NCI-H1417 treated with DMSO at 0.1 percent for 48 hours (cell line): ENCODE results near the gene OBP2B.
"Not testable (repeated sequence)": the region's sequence is repeated elsewhere in the genome, so short reads cannot be mapped to it uniquely, and the experiment has no call there.

Source experiments
- DNase-seq: peaks from one replicate; lab custom pipeline; 2025; lab: John Stamatoyannopoulos, UW

The OBP2B gene

DNA sequence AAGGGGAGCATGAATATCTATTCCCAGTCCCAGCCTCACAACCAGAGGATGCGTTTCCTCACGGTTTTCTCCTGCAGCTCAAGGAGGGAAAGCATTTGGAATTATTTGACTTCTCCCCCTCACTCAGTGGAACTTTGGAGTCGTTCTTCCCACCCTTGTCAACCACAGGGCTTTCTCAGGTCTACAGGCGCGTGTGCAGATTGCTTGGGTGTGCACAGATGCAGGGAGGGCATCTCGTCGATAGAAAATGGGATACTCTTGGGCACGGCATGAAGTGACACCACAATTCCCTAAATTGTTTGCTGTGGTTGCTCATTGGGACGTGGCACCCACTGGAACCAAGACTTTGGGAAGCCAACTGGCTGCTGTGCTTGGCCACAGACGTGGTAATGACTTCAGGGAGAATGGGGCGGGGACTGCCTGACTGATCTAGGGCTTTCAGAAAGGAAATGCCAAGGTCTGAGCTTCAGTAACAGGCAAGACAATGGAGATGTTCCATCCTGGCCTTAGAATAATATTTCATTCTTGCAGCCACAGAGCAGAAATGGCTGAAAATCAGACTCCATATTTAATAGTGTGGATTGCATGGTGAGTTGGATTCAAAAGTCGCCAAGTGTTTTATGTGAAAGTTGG is 12.2 kb upstream of the OBP2B start:
- no peak for DNase-seq

DNA sequence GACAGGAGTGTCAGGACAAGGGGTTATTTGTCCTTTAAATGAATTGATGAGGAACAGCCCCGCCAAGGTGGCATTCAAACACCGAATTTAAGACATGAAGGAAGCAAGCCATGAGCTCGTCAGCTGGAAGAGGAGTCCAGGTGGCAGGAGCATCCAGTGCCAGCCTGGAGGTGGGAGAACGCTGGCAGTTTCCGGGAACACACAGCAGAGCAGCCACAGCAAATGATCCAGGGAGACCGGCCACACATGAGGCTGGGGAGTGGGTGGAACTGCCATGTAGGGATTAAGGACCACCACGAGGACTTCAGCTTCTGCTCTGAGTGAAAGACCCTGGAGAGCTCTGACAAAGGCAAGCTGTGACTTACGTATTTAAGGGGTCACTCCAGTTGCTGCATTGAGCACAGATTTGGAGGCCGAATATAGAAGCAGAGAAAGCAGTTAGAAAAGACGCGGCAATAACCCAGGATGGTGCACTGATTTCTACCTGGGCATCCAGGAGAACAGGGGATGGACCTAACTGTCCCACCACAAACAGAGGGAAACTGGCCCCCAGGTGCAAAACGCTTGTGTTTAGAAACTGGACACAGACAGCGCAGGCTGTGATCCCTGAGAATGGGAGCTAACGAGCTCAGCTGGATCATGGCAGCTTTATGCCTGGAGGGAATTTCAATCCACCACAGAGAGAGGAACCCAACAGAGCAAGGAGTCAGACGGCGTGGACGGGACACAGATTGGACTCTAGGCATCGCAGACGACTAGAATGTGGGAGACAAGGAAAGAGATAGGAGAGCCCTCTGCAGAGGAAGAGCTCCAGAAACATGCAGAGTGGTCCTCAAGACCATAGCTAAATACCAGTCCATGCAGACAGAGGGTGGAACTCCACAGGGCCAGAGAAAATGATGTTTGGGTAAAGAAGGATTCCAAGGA is 9.3 kb upstream of the OBP2B start:
- DNase-seq, result not testable (repeated sequence)

DNA sequence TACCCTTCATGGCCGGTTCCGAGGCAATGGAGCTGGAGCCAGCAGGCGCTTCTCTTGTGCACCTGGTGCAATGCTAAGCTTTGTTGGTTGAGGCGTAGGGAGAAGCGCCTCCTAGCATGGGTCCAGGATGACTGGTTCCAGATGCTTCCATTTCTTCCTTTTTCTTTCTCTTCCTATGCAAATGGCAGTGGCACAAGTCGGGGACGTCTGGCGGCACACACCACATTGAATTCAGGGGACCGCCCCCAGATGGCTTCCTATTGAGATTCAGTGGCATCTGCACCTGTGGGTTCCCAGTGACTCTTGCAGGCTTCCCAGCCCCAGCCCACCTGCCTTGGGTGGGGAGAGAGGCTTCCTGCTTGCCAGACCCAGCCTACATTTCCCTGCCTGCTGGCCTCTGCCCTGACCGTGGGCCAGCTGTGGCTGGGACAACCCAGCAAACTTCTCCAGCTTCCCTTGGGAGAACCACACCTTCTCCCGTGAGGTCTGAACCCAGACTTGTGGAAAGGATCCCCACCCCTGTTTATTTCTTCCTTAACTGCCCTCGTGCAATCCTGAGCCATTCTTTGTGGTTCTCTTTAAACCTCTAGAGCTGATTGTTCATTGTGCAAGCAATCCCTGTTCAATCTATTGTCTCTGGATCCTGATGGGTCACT is 8.4 kb upstream of the OBP2B start:
- DNase-seq, result not testable (repeated sequence)

DNA sequence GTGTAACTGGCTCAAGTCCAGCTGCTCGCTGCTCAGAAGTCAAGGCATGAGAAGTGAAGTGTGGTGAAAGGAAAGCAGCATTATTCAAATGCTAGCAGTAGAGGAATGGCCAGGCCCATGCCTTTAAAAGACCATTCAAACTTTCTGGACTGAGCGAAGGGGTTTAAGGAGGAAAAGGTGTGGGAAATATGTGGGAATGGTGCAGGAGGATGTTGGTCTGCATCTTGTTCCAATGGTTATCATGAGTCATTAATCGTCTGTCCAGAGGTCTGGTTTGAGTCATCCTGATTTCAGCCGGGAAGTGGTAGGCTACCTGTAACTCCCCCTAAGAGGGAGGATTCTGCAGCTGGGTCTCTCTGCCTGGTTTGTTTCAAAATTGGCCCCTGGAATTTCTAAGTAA is 5.2 kb upstream of the OBP2B start:
- DNase-seq, result not testable (repeated sequence)

DNA sequence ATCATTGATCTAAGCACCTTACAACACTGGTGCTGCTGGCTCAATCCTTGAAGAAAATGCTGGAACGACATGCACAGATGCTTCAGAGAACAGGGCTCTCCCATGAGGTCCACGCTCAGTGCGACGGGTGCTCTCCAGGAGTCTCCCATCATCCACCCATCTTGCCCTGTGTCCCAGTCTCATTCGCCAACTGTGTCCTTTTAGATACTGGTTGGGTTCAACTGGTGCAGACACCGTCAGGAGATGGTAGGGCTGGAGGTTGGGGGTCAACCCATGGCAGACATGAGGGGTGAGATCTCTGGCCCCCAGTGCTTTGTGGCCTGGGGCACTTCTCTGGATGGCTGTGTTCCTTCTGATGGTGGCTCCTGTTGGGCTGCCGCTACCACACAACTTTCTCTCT is 1.6 kb upstream of the OBP2B start:
- DNase-seq, result no peak

DNA sequence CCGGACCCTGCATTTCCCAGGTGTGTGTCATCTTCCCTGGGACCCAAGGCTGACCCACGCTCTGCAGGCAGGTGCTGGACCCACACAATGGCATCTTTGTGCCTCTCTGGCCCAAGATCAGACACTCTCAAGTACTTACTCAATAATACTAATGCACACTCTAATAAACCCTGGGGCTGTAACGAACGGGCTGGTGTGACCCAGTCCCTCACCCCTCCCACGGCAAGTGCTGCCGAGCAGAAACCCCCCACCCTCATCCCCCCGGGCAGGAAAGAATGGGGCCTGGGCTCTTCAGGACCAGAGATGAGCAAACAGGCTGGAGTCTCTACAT is 1.1 kb upstream of the OBP2B start:
- DNase-seq, result no peak

DNA sequence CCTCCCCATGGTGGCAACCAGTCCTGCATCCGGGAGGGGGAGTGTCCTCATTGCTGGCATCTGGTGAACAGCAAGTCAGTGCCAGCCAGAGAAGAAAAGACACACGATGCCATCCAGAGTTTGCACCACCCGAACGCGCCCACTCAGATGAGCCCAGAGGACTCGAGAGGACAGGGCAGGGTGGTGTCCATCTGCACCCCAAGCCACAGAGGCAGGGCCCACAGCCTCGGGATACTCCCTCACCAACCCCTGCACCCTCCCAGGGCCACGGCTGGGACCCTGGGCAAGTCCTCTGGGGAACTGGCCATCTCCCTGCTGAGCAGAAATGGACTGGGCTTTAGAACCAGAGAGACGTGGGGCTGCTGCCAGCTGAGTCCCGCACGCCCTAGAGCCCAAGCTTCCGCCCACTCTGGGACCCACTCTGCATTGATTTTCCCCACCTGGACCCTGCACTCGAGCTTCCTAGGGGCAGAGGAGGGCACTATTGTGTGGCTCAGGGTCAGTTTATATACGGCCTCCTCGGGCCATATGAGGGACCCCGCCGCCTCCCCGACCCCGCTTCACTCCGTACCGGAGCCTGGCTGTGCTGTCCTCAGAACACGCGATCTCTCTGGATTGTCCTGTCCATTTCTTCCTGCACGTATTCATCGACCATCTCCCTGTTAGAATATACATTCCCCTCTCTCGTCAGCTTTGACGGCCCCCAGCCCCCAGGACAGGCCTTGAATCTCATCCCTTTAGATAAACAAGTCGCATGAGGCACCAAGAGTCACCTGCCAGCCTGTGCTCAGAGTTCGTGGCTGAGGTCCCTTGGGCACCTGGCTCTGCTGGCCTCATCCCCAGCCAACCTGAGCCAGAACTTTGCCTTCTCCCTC is 514 bp upstream of the OBP2B start:
- not testable (repeated sequence) for DNase-seq

DNA sequence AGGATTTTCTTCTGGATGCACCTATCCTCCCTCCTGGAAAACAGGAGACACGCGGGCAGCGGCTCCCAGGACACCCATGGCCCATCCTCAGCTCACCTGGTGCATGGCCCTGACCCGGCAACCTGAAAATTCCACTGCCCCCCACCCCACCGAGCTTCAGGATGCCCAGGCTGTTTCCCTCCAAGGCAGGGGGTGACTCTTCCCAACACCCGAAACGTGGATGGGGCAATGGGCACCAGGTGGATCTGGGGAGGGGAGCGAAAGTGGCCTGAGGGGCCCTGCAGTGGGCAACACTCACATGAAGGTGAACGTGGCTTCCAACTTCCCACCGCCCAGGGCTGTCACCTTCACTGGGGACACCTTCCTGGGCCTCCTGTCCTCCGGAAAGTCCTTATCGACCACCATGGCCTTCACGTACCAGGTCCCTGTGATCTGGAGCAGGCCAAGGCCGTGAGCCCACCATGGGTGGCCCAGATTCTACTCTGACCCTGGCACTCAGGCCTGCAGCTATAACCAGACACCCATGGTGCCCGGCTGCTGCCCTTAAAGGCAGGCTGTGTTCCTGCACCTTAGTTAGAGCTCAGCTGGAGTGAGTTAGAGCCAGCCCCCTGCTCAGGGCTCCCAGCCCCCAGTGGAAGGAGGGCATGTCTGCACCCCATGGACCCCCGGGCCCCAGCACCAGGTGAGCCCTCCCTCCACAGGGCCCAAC is 725 bp downstream of the OBP2B start:
- DNase-seq, result not testable (repeated sequence)

DNA sequence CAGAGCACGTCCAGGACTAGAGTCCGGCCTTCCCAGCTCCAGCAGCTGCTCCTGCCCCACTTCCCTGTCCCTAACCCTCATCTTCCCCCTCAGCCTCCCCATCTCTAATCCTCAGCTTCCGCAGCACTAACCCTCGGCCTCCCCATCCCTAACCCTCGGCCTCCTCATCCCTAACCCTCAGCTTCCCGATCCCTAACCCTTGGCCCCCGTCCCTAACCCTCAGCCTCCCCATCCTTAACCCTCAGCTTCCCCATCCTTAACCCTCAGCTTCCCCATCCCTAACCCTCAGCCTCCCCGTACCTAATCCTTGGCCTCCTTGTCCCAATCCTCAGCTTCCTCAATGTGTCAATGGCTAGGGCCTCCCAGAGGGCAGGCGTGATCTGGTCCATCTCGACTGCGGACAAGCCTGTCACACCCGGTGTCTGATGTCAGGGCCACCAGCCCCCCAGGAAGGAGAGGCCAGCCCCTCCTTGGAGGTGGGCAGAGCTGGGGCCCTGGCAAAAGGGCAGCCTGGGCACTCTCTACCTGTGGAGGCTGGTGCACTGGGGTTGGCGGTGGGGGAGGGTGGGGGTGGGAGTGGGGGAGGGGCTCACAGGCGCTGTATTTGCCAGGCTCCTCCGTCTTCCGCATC is 1.4 kb downstream of the OBP2B start:
- no peak for DNase-seq

DNA sequence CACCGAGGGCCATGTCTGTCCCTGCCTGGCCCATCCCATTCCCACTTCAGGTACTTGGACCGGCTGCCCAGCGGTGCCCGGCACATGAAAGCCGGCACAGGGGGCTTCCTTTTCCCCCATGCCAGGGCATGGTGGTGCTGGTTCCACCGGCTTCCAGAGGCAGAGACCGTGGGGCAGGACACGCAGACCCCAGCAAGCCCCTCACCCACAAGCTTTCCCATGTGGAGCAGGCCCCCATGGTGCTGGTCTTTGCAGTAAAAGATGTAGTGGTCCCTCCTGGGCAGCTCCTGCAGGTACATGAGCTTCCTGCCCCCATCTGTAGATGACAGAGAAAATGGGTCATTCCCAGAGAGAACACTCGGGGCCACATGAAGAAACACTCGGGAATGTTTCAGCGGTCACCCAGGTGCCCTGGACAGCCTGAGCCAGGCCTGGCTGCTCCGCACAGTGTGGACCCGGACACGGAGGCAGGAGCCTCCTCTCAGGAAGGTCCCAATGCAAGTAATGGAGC is 2.0 kb downstream of the OBP2B start:
- no peak for DNase-seq

DNA sequence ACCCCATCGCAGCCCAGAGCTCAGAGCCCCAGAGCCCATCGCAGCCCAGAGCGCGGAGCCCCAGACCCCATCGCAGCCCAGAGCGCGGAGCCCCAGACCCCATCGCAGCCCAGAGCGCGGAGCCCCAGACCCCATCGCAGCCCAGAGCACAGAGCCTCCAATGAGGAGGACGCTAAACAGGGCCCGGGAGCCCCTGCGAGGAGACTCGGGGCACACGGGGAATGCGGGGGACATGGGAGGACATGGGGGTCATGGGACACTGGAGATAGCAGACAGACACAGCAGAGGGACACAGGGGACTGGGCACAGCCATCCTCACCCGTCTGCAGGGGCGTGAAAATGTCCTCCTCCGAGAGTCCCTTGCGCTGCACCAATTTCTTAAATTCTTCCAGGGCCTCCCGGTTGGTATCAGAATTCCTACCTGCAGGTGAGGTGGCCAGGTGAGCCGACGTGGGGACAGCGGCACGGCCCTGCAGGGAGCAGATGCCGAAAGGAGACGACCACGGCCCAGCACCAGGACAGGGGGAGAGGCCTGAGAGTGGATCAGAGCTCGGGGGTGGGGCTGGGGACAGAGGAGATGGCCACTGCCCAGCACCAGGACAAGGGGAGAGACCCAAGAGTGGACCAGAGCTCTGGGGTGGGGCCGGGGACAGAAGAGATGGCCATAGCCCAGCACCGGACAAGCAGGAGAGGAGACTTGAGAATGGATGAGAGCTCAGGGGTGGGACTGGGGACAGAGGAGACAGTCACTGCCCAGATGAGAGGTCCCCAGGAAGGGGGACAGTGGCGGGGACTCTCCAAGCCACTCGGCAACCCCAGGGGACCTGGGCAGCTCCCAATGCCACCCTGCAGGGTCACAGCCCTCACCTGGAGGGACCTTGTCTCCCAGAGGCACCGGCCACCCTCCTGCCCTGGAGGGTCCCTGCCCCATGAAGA is 2.8 kb downstream of the OBP2B start:
- DNase-seq, result no peak

DNA sequence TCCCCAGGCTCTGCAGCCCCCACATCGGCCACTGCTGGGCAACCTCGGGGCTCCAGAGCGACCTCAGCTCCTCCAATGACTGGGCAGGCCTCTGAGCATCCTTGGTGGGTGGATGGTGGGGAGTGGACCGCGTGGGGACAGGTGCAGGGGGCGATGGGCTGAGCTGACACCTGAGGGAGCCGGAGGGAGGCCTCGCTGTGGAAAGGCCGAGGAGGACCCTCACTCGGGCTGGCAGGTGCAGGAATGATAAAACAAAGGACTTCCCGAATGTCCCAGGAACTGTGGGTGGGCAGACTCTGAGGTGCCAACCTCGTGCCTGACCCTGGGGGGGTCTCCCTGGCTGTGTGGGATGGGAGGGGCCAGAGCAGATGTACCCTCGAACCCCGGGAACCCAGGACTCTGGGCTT is 3.6 kb downstream of the OBP2B start:
- not testable (repeated sequence) for DNase-seq

DNA sequence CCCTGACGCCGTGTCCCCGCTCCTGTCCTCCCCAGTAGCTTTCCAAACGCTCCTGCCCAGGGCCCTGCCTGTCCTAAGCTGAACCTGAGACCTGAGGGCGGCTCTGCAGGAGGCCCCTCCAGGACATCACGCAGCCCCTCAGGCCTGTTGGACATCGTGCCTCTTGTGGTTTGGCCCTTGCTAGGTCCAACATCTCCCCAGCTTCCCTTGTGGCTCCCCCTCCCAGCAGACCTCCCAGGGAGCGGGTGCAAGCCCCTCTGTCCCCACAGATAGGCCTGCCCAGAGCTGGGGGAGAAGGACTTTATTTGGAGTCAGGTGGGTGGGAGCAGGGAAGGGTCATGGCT is 4.1 kb downstream of the OBP2B start:
- DNase-seq, result no peak

DNA sequence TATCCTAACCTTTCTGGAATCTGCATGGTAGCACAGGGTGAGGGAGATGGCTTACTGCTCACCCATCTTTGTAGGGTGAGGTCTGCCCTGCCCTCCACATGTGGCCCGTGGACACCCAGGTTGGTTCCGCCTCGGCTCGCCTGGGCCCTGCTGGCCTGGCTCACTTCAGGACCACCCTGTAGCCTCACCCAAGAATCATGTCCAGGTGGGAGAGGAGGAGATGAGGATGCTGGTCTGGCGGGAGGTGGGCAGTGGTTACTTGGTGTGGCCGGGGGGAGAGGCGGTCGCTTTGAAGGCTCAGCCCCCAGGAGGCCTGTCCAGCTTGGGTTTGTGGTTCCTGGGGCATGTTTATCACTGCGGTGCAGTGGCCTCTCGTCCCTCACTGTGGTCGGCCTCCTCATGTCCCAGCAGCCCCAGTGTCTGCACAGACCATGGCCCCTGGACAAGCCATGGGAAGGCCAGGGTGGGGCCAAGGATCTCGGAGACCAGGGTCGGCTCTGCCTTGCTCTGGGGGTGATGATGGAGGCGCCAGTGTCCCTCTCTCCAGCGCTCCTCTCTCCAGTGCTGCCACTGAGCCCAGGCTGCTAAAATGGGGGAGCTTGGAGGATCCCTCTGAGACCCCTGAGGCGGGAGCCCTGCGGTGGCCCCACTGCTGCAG is 4.6 kb downstream of the OBP2B start:
- no peak for DNase-seq

DNA sequence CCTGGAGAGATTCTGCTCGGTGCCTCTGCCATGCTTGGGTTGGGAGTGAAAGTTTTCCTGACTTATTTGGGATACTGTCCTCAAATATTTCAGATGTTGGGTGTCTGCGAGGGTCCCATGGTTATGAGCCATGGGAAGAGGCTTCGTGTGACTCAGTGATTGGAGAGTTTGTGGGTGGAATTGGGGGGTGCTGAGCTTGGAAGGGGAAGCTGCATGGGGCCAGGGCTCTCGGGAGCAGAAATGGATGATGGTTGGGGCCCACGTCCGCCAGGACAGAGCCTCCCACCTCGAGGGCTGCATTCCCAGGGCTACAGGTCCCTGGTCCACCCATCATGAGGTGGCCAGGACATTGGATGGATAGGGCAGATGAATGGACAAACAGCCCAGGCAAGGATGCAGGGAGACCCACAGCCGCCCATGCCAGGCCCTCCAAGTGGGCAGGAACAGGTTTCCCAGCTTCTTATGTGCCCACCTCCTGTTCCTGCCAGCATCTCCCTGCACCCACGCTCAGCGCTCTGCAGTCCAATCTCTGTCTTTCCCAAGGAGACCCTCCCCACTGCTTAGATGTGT is 5.5 kb downstream of the OBP2B start:
- no peak for DNase-seq

DNA sequence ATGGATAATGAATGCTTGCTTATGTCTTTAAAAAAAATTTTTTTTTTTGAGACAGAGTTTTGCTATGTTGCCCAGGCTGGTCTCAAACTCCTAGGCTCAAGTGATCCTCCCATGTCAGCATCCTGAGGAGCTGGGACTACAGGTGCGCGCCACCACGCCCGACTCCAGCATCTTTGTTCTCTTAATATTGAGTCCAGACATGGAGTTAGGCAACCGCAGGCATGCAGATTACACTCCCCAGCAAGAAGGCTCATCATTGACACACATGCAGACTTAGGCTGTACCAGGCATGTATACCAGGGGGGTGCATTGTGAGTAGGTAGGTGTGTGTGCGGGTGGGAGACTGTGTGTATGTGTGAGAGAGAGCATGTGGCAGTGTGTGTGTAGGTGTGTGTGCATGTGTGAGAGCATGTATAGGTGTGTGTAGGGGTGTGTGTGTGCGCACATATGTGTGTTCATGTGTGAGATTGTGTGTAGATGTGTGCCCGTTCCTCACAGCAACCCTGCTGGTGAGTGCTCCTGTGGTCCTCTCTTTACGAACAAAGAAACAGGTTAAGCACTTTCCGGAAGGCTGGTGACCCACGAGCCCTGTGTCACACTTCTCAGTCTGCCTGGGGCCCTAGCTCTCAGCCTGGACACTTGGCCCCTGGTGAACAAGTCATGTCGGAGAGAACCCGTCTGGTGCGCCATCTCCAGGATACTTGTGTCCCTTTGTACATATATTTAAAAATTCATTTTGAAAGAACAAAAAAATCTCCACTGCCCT is 6.2 kb downstream of the OBP2B start:
- no peak for DNase-seq

DNA sequence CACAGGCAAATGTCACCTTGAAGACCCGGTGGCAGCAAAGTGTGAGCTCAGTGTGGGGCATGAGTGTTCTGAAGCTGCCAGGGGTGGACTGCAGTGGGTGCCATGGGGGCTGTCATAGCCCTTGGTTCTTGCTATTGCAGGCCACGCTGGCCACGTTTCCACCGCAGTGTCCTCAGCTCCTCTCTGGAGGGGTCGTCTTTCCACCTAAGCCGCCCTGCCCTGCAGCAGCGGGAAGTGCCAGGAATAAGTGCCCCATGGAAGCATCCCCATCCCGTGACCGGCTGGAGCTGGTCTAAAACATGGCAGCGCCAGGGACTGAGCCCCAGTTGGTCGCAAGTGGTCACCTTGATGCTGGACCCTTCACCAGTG is 6.9 kb downstream of the OBP2B start:
- no peak for DNase-seq
